ELF-1 (cell line): Measurements from ENCODE around the gene TIMM10B.
A peak's percentile ranks its signal among the peaks of the same experiment; 100 is the strongest.

Experiments used
- DNase-seq: peaks from one replicate; pipeline ENCODE4 v3.0.0-alpha.2; 2016; ENCODE audit warnings: low read depth, low spot score

The TIMM10B gene, protein sequence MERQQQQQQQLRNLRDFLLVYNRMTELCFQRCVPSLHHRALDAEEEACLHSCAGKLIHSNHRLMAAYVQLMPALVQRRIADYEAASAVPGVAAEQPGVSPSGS

DNA sequence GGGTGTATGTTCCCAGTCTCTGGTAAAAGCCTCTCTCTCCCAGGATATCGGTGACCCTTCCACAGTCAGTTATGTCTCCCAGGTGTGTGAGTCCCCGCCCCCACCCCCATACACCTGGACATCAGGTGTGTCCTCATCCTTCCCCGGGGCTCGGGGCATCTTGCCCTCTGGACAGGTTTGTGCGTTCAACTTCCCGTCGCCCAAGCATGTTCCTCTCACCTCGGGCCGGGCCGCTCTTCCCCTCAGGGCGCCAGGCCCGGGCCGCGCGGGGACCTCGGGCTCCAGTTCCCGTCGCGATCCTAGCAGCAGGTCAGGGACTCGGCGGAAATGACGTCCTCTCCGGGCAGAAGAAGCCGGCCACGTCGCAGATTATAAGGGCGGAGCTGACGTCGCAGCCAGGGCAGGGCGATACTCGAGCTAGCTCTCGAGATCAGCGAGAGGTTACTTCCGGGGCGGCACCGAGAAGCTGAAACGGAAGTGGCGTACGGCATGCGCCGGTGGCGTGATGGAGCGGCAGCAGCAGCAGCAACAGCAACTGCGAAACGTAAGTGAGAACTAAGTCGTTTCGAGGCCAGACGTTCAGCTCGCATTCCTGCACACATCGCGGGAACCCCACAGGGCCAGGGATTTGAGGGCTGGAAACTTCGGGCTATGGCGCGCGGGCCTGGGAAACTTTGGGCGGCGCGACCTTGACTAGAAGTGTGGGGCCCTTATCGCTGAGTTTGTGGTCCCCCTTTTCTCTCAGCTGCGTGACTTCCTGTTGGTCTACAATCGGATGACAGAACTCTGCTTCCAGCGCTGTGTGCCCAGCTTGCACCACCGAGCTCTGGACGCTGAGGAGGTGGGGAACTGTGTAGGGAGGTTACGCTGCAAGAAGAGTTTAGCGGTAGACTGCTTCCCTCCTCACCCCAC, at the start of gene TIMM10B, which contains the start of gene ARFIP2:
Gene TIMM10B (plus strand): TSS at position 490 of the 912 bp plus-strand sequence. CDS start 16 bp downstream, at position 506.
Gene ARFIP2 (minus strand): TSS at position 320 of the 912 bp plus-strand sequence. CDS start 910 bp downstream, outside the sequence.
- DNase-seq = peak; percentile 99

DNA sequence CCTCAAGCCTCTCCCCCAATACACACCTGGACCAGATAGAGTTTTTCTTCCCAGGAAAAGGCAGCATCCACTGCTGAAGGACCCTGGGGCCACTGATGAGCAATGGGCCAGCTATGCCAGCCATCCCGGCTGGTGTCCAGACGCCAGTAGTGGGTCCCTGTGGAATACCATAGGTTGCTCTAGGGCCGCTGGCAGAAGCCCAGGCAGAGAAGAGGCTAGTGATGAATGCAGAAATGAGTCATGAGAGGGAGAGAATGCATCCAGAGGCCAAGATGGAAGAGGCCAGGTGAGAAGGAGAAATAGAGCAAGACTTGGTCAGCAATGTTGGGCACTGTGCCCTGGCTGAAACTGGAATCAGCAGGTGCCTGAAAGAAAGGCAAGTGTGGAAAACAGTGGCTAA, 49.4 kb upstream of the TIMM10B start:
- DNase-seq = peak; percentile 26

DNA sequence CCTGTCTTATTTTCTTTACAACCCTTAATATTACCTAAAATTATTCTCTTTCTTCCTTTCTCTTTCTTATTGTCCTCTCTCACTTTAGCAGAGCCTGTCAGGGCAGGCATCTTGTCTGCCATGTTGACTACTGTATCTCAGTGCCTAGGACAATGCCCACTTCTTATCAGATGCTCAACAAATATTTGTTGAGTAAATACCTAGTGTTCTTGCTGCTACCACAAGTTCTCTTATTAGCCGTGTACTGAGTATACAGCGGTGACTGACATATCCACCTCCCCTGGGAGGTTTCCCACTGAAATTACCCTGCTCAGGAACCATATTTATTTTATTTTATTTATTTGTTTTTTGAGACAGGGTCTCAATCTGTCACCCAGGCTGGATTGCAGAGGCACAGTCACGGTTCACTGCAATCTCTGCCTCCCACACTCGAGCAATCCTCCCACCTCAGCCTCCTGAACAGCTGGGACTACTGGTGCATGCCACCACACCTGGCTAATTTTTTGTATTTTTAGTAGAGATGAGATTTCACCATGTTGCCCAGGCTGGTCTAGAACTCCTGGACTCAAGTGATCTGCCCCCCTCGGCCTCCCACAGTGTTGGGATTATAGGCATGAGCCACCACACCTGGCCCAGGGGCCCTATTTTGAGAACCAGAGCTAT, 47.2 kb upstream of the TIMM10B start:
- no peak for DNase-seq

DNA sequence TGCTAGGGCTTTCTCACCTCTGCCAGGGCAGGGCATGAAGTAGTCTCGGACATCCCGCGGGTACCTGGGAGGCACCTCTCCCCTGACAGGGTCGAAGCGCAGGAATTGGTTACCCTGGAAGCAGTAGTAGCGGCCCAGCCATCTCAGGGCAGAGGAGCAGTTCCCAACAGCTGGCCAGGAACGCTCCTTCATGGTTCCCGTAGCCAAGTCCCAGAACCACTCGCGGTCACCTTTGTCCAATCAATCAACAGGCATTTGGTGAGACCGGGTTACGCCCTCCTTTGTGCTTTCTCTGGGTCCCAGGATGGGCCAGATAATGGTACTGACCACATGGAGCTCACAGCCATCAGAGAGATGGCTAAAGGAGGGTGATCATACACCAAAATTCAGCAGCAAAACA, 43.9 kb upstream of the TIMM10B start:
- no peak for DNase-seq

DNA sequence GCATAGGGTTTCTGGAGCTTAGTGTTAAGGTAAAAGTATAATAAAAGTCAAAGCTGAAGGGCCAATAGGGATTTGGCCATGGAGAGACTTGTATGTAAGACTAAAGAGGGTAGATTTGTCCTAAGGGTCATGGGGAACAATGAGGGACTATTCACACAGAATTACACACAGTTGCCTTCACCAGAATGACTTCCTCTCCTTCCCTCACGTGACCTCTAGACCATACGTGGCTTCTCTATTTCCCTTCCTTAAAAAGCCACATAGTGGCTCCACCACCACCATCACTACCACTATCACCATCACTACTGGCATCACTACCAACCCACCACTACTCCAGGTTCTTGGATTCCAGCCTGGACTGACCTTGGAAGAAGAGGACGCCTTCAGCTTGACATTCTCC, 43.3 kb upstream of the TIMM10B start:
- DNase-seq = no peak

DNA sequence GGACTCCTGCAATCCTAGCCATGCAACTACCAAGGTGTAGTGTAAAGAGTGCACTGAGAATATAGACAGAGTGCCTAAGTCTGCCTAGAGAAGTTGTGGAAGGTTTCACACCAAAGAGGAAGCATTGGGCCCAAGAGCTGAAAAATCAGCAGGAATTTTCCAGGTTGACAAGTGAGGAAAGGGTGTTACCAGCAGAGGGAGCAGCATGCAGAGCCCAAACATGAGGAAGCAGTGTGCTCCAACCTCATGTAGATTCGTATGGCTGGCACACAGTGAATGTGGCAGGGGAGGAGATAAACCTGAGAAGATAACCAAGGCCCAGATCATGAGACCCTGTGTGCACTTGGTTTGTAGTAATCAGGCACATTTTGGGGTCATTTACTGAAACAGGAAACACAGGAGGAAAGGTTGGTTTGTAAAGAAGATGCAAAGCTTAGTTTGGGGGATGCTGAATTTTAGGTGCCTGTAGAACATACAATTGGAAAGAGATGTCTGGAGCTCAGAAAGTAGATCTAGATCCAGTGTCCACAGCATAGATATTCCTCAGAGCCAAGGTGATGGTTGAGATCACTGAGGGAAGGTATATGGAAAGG, 42.2 kb upstream of the TIMM10B start:
- DNase-seq = peak; percentile 71

DNA sequence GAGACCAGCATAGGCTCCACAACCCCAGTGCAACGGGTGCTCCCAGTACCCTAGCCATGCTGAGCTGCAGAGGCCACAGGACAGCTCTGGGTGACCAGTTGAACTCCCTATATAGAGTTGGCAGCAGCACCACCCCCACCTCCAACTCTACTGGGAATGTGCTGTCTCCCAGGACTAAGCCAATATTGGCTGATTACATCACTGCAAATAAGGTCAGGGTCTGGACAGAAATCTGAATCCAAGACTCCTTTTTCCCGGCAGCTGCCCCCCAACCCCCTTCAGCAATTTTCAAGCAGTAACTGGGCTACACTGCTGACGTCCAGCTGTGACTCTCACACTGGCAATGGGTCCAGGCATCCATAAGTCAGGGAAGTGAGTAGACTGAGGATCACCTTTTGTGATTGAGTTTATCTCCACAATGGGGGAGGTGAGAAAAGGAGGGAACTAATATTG, 40.4 kb upstream of the TIMM10B start, which contains the start of gene HPX:
Gene HPX (minus strand): TSS at position 82 of the 453 bp plus-strand sequence. CDS start 24 bp downstream, at position 58.
- DNase-seq = no peak

DNA sequence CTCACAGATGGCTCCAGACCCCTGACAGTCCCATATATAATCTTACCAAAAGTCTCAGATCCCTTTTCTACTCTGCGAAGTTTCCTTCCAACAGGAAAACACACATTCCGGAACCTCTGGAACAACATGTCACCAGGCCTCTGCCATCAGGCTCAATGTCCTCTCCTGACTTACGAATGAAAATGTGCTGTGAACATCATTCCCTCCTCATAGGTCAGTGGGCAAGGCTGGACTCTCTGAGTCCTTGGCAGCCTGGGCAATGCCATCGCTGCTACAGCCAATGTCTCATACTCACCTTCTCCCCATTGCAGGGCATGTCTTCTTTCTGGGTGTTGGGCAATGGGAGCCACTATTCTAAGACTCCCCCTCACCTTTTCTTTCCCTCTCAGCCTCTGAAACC, 38.9 kb upstream of the TIMM10B start:
- no peak for DNase-seq

DNA sequence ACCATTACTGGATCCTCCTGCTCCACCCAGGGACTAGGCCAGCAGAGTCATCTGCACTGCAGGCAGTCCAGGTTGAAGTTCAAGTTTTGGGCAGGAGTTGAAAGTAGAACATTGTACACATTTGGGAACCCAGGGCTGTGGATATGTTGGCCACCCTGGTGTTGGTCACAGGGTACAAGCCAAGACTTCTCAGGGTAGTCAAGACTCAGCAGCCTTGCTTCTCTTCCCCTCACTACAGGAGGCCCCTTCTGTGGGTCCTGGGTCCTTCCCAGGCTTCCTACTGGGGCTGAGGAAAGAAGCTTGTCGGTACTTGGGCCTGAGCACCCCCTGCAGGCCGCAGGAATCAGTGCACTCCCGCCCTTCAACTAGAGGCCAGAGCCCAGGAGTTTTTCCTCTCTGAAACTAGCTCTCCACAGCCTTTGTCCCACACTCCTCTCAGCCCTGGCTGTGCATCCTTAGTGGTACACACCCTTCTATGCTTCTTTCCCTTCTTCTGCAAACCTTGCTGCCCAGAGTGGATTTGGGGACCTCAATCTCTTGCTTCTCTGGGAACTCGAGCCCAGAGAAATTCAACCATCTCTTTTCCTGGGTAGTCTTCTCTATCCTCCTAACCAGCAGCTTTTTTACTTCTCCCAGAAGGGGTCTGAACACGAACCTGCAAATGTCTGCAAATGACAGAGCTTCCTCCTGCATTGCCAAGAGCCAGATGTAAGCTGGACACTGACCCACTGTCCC, 37.9 kb upstream of the TIMM10B start:
- peak; percentile 80 for DNase-seq

DNA sequence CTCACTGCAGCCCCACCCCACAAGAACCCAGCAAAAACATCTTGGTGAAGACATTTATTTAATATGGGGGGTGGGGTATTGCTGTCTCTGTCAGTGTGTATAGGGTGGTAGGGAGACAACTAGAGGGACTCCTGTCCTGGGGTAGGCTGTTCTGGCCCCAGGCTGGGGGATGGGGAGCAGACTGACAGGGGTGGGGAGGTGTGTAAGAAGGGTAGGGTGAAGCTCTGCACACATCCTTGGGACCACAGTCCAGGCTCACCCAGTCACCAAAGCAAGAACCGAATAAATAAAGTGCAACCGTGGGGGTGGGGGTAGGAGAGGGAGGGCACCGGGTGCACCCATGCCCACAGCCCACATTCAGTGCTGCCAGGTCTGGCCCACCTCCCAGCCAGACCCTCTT, 32.7 kb upstream of the TIMM10B start:
- no peak for DNase-seq

DNA sequence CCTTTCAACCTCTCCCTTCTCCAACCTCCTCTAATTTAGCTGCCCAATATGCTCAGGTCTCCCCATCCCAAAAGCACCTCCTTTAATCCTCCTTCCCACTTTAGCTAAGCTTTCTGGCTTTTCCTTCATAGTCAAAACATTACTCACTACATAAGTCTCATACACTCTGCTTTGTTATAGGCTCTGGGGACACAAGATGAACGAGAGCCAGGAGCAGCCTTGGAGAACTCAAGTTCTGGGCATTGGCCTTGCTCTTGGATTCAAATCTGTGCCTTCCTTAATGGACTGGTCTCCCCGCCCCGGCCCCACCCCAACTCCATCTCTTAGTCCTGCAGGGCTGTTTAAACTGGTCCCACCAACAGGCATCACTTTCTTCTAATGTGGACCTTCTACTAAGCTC, 29.1 kb upstream of the TIMM10B start:
- no peak for DNase-seq

DNA sequence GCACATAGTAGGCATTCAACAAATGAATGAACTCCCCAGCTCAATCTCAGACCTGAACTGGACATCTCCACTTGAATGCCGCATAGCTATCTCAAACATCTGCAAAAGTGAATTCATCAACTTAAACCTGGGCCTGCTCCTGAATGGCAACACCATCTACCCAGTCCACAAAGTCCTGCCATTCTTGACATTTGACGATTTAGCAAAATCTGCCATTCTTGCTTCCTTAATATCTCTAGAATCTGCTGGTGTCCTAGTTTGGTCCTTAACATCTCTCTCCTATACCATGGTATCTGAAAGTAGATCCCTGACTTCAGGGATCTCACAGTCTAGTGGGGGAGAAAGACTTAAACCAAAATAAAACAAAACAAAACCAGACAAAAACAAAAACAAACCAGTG, 28.1 kb upstream of the TIMM10B start:
- no peak for DNase-seq

DNA sequence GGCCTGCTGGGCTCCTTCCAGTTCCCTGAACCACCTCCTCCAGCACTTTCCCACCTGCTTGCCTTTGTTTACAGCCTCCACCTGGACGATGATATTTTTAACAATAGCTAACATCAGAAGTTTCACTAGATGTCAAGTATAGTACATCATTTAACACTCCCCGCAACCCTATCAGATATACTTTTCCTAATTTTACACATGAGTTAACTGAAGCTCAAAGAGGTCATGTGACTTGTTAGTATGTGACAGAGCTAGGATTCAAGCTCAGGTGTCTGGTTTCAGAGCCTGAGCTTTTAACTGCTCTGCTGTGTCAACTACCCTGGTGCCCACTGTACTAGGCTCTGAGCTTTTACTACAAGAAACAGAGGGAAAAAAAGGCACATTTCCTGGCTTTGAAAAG, 26.2 kb upstream of the TIMM10B start:
- DNase-seq = no peak

DNA sequence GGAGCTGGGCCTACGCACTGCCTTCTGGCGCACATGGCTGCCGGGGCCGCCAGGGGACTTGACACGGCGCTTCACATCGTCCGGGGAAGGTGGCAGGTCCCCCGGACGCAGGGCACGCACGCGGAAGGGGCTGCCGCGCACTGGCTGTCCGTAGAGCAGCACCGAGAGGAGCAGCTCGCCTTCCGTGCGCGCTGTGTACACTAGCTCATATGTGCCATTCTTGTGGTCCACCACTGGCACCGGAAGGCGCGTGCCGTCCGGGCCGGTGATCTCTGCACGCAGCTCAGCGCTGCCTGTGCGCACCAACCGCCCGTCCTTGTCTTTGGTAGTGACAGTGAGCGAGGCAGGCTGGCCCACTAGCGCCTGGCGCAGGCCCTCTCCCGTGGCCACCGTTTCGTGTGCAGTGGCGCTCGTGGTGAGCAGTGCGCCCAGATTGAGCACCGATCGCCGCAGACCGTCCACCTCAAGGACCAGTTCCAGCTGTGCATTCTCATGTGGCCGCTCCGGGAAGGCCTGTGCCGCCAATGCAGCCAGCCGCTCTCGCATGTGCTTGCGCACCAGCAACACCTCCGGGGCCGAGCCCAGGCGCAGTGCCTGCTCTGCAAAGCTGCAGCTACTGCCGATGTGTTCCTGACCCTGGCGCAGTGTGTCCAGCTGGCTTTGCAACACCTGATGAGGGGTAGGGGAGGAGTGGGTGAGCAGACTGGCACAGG, 24.8 kb upstream of the TIMM10B start:
- DNase-seq = no peak

DNA sequence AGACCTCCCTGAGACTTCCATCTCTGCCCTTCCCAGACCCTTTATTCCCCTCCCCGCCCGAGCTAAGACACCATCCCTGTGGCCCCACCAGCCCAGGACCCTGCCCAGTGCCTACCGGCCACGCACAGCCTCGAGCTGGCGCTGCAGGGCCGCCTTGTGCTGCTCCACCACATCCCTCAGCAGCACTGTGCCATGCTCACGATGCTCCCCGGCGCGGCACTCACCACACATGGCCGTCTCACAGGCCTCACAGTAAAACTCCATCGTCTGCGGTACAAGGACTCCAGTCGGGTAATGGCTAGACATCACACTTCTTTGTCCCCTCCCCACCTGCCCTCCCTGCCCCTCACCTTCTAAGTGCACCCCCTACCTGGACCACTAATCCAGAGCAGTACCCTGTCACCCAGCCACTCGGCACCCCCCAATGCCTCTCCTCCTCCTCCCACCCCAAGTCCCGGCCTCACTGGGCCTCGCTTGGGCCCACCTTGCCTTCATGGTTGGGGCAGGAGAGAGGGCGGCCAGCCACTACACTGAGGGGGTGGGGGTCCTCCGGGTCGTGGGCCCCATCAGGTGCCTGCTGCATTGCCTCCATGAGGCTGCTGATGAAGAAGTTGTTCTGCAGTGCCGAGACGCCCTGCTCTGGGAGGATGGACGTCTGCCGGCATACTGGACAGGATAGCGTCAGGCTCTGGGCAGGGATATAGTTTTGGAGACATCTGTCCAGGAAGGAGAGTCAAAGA, 23.6 kb upstream of the TIMM10B start:
- DNase-seq = no peak

DNA sequence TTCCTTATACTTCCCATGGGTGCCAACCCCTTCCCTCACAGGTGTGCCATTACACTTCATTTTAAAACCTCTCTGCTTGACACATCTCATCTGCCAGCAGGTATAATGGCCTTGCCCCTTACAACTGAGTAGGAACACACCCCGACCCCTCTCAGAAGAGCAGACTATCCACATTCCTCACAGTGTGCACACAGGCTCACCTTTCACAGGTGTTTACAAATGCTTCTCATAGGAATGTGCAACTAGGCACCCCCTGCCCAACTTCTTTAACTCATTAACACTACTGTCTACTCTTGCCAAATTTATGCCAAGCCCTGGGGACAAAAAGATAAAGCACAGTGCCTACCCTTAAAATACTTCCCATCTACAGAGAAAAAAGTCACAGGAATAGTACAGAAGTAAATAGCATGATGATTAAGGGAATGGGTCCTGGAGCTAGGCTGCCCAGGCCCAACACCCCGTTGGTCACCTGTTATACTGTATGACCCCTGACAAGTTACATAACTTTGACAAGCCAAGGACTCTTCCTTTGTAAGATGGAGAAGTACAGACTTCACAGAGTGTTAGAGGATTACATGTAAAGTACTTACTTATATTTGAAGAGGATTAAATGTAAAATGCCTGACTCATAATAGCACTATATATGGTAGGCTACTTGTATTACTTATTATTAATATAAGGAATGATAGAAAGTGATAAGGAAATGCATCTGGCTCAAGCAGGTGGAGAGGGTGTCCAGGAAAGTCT, 22.8 kb upstream of the TIMM10B start:
- no peak for DNase-seq

DNA sequence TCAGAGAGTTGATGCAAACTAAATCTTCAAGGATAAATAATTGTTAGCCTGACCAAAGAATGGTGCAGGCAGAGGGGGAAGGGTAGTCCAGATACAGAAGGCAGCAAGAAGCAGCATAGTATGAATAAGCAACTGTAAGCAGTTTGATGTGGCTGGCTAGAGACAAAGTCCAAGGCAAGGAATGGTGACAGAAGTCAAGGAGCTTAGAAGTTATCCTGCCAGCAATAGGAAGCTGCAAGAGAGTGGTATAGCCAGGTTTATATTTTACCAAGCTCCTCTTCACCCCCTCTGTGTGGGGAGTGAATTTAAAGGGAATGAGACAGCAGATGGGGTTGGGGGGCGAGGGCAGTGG, 22.2 kb upstream of the TIMM10B start:
- no peak for DNase-seq

DNA sequence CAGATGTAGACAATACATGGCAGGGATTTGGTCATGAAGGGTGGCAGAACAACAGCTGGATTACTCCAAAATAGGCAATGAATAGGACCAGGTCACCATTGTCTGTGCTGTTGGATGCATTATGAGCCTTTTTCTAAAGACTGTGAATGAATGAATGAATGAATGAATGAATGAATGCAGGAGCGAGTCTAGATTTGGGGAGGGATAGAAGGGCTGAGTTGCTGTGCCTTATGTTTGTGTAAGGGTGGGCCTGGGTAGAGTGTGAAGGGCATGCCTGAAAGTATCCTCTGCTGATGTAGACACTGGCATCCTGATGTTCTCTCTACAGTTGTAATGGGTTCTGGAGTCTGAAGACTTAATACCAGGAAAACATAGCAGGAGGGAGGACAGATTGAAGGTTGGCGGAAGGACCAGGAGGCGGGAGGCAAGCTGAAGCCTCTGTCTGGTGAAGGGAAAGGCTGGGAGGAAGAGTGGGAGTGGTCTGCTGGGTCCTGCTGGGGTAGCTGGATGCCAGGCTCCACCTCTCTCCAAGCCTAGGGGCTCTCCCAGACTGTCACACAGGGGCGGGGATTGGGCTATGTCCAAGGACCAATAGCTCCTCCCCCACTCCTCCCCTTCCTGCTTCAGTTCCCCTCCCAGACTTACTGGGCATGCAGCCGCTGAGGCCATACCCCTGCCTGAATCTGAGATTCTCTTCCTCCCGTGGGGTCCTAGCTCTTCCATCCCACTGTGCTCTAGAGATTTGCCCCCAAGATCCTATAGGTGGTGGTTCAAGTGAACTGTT, 12.4 kb upstream of the TIMM10B start:
- DNase-seq = peak; percentile 98

DNA sequence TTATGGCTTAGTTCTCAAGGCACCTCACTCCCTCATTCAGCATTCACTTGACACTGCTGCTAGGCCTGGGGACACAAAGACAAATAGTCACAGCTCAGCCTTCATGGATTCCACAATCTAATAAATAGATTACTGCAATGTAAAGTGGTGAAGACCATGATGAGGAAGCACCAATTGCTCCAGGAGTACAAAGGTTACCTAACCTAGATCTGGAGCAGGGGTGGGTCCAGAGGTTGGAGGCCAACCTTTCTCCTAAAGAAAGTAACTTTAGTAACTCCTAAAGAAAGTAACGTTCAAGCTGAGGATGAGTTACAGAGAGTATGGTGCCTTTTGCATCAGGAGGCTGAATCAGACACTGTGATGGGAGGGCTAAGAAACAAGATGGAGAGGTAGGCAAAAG, 11.7 kb upstream of the TIMM10B start:
- no peak for DNase-seq
